HCT116 (cell line): ENCODE results near the gene RAI1. TPM values are rescaled to one million over a fixed set of nuclear protein-coding genes. Genes with fewer than 3 reads are reported as not detected.
A peak's percentile ranks its signal among the peaks of the same experiment; 100 is the strongest.
"Not testable (repeated sequence)": the region's sequence is repeated elsewhere in the genome, so short reads cannot be mapped to it uniquely, and the experiment has no call there.

ENCODE experiments used
- ATAC-seq: fragments of 200-7000 bp; cut with Tn5 transposase; 2 replicates; pipeline ENCODE4 v1.9.1; 2020; ENCODE audit warnings: mild to moderate bottlenecking, moderate library complexity
- BruUV-seq: library from RNA; stranded (reverse); fragments of 400-500 nt; replicated peaks from 2 replicates; lab custom pipeline; 2021; lab: Mats Ljungman, UMichigan
- CTCF ChIA-PET: fragments of 300-600 bp; sonication (Branson Sonifier 250); formaldehyde crosslinking; loops from one replicate; lab custom pipeline; 2021; ENCODE audit warnings: antibody characterized with exemption; lab: Charles Lee
- POLR2A ChIA-PET: fragments of 300-600, 350-600 bp; sonication (Branson Sonifier 250); formaldehyde crosslinking; loops from one replicate; lab custom pipeline; 2021; ENCODE audit warnings: antibody characterized with exemption; lab: Charles Lee
- RAD21 ChIA-PET, 2 experiments: fragments of 300-600 bp; sonication (Branson Sonifier 250); formaldehyde crosslinking; loops; one replicate each; lab custom pipeline; 2023; ENCODE audit warnings: low total read pairs in 2 of 2; ENCODE audit not compliant: uncharacterized antibody in 2 of 2, unreplicated experiment in 2 of 2, low non-redundant PET in 1 of 2; lab: Charles Lee
- DNase-seq: peaks from one replicate; pipeline ENCODE4 v3.0.0-alpha.2; 2010; ENCODE audit warnings: low read depth, low spot score
- H2AFZ ChIP-seq: fragments of 200-600 bp; shearing (Covaris generic), sonication (generic); 2 replicates; pipeline ENCODE4 v1.6.1; 2017; ENCODE audit warnings: low read depth, mixed run types, mixed read lengths, antibody characterized with exemption, low read length; ENCODE audit not compliant: poor library complexity, severe bottlenecking
- H3K27ac ChIP-seq: 2 replicates; pipeline ENCODE4 v1.5.1; 2012; ENCODE audit warnings: low read depth, low read length
- H3K27me3 ChIP-seq: fragments of 200-600 bp; sonication (generic); 2 replicates; pipeline ENCODE4 v1.6.1; 2016; ENCODE audit warnings: mixed run types, low read length, mixed read lengths; ENCODE audit not compliant: insufficient read depth
- H3K36me3 ChIP-seq, 2 experiments: fragments of 200-500 bp in 1 of 2; fragments of 200-600 bp in 1 of 2; sonication (Bioruptor generic) in 1 of 2; sonication (generic) in 1 of 2; 2 replicates each; pipeline versions ENCODE4 v1.5.1 to v1.6.1; 2014 to 2016; ENCODE audit warnings: low read length in 2 of 2, inconsistent platforms in 1 of 2, mixed read lengths in 1 of 2, mixed run types in 1 of 2; ENCODE audit not compliant: insufficient read depth in 2 of 2, control insufficient read depth in 1 of 2
- H3K4me1 ChIP-seq, 2 experiments: fragments of 200-600 bp in 1 of 2; sonication (generic) in 1 of 2; 2 replicates each; pipeline versions ENCODE4 v1.5.1 to v1.6.1; 2012 to 2017; ENCODE audit warnings: low read length in 2 of 2, inconsistent platforms in 1 of 2, mild to moderate bottlenecking in 1 of 2, mixed read lengths in 1 of 2, mixed run types in 1 of 2, moderate library complexity in 1 of 2; ENCODE audit not compliant: insufficient read depth in 2 of 2, control insufficient read depth in 1 of 2
- H3K4me2 ChIP-seq: fragments of 200-600 bp; sonication (generic); 2 replicates; pipeline ENCODE4 v1.6.1; 2017; ENCODE audit warnings: mixed run types, low read length, mixed read lengths
- H3K4me3 ChIP-seq, 2 experiments: fragments of 200-600 bp in 1 of 2; sonication (generic) in 1 of 2; replicated peaks in 1 of 2; 2 replicates each; pipeline ENCODE4 v1.5.1; 2011 to 2016; ENCODE audit warnings: low read length in 2 of 2, control low read depth in 1 of 2, low read depth in 1 of 2, mild to moderate bottlenecking in 1 of 2, mixed read lengths in 1 of 2, mixed run types in 1 of 2
- H3K79me2 ChIP-seq: fragments of 200-600 bp; sonication (generic); 2 replicates; pipeline ENCODE4 v1.6.1; 2017; ENCODE audit warnings: mild to moderate bottlenecking, mixed run types, low read length, moderate library complexity, mixed read lengths; ENCODE audit not compliant: insufficient read depth
- H3K9ac ChIP-seq: fragments of 200-600 bp; sonication (generic); 2 replicates; pipeline ENCODE4 v1.6.1; 2016; ENCODE audit warnings: low read length, mixed read lengths
- H3K9me2 ChIP-seq: fragments of 200-600 bp; sonication (generic), shearing (Covaris generic); 2 replicates; pipeline ENCODE4 v1.6.1; 2017; ENCODE audit warnings: mixed run types, mild to moderate bottlenecking, moderate library complexity; ENCODE audit not compliant: insufficient read depth
- H3K9me3 ChIP-seq, 2 experiments: fragments of 200-500 bp in 1 of 2; fragments of 200-600 bp in 1 of 2; sonication (Bioruptor generic) in 1 of 2; sonication (generic) in 1 of 2; 2 replicates each; pipeline ENCODE4 v1.6.1; 2014 to 2017; ENCODE audit warnings: low read length in 2 of 2, mixed read lengths in 2 of 2, inconsistent platforms in 1 of 2, low read depth in 1 of 2, mild to moderate bottlenecking in 1 of 2, mixed run types in 1 of 2, moderate library complexity in 1 of 2; ENCODE audit not compliant: control insufficient read depth in 1 of 2, insufficient read depth in 1 of 2
- H4K20me1 ChIP-seq: fragments of 200-600 bp; sonication (generic), shearing (Covaris generic); 2 replicates; pipeline ENCODE4 v1.6.1; 2017; ENCODE audit warnings: mixed run types, mild to moderate bottlenecking, moderate library complexity; ENCODE audit not compliant: insufficient read depth
- EGR1 ChIP-seq: IDR thresholded peaks from 2 replicates; pipeline ENCODE4 v1.6.1; 2012; ENCODE audit warnings: low read depth
- ELF1 ChIP-seq: IDR thresholded peaks from 2 replicates; pipeline ENCODE4 v1.6.1; 2012; ENCODE audit warnings: low read depth, borderline replicate concordance
- FOSL1 ChIP-seq: IDR thresholded peaks from 2 replicates; pipeline ENCODE4 v1.6.1; 2012; ENCODE audit warnings: low read depth
- POLR2AphosphoS5 ChIP-seq: IDR thresholded peaks from 2 replicates; pipeline ENCODE4 v1.6.1; 2011; ENCODE audit warnings: mild to moderate bottlenecking, low read depth, low read length, moderate library complexity
- RAD21 ChIP-seq: IDR thresholded peaks from 2 replicates; pipeline ENCODE4 v1.6.1; 2012; ENCODE audit warnings: low read depth, mild to moderate bottlenecking
- SRF ChIP-seq: IDR thresholded peaks from 2 replicates; pipeline ENCODE4 v1.6.1; 2012; ENCODE audit warnings: low read depth
- YY1 ChIP-seq: IDR thresholded peaks from 2 replicates; pipeline ENCODE4 v1.6.1; 2011; ENCODE audit warnings: low read length, low read depth, moderate library complexity, mild to moderate bottlenecking; ENCODE audit not compliant: insufficient replicate concordance; ENCODE audit errors: extremely low read depth
- intact Hi-C: fragments of 100-400 bp; cut with micrococcal nuclease; formaldehyde crosslinking; loops from 2 replicates; pipeline ENCODE4 v1.10.0; 2022
- total RNA-seq: library from RNA; stranded (reverse); gene quantifications from one replicate; pipeline ENCODE4 v1.2.1, GENCODE V29; 2021; ENCODE audit not compliant: unreplicated experiment
- TF ChIP-seq, protein P1 (sequence below): IDR thresholded peaks from 2 replicates; pipeline ENCODE4 v1.6.1; 2012; ENCODE audit warnings: low read depth
- TF ChIP-seq, protein P2 (sequence below), 3 experiments: fragments of 200-600 bp in 1 of 3; sonication (generic) in 1 of 3; IDR thresholded peaks in 2 of 3; conservative IDR thresholded peaks in 1 of 3; 2 replicates each; pipeline ENCODE4 v1.5.1; 2012 to 2017; ENCODE audit warnings: low read depth in 2 of 3, low read length in 2 of 3, antibody characterized with exemption in 1 of 3, borderline replicate concordance in 1 of 3, control low read depth in 1 of 3, mild to moderate bottlenecking in 1 of 3, mixed read lengths in 1 of 3, mixed run types in 1 of 3, moderate library complexity in 1 of 3; ENCODE audit not compliant: insufficient read depth in 1 of 3

RAI1 gene
- total RNA-seq, 1 experiment from 2014 or later, result 38.5 TPM

DNA sequence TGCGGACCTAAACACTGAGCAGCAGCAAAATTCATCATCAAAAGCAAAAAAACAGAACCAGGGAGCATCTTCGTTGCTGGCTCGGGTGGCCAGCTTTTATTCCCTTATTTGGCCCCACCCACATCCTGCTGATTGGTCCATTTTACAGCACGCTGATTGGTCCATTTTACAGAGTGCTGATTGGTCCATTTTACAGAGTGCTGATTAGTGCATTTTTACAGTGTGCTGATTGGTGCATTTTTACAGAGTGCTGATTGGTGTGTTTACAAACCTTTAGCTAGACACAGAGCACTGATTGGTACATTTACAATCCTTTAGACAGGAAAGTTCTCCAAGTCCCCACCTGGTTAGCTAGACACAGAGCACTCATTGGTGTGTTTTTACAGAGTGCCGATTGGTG, 48.6 kb upstream of the RAI1 start:
- BruUV-seq, result not testable (repeated sequence)
- ATAC-seq, result peak; percentile 42; the same call in 1 of the 2 replicates

DNA sequence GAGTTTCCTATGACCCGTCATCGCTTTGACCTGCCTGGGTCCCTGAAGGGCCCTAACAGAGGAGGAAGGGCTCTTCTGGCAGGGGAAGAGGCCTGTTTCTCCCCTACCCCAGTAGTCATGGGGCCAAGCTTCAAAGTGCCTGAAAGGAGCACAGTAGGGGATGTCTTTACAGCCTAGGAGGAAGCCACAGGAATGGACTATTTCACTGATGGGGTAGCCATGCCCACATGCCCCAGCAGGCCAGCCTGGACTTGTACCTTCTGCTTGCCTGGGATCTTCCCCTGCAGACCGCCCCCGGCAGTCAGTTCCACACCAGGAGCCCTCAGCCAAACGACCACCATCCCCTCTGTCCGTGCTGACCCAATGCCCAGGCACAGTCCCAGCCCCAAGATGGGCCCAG, 47.9 kb upstream of the RAI1 start:
- no peak overlapping the region for H2AFZ ChIP-seq
- H3K9ac ChIP-seq, result no peak overlapping the region
- H3K4me1 ChIP-seq, result peaks cover 0 to 3% of the 10 kb centered on the region in 2 experiments; a peak in 1 of 4 replicates
- H4K20me1 ChIP-seq, result no peaks in the 10 kb centered on the region
- TF ChIP-seq SRF, result no peak
- no peak for TF ChIP-seq ELF1
- TF ChIP-seq, protein P1, sequence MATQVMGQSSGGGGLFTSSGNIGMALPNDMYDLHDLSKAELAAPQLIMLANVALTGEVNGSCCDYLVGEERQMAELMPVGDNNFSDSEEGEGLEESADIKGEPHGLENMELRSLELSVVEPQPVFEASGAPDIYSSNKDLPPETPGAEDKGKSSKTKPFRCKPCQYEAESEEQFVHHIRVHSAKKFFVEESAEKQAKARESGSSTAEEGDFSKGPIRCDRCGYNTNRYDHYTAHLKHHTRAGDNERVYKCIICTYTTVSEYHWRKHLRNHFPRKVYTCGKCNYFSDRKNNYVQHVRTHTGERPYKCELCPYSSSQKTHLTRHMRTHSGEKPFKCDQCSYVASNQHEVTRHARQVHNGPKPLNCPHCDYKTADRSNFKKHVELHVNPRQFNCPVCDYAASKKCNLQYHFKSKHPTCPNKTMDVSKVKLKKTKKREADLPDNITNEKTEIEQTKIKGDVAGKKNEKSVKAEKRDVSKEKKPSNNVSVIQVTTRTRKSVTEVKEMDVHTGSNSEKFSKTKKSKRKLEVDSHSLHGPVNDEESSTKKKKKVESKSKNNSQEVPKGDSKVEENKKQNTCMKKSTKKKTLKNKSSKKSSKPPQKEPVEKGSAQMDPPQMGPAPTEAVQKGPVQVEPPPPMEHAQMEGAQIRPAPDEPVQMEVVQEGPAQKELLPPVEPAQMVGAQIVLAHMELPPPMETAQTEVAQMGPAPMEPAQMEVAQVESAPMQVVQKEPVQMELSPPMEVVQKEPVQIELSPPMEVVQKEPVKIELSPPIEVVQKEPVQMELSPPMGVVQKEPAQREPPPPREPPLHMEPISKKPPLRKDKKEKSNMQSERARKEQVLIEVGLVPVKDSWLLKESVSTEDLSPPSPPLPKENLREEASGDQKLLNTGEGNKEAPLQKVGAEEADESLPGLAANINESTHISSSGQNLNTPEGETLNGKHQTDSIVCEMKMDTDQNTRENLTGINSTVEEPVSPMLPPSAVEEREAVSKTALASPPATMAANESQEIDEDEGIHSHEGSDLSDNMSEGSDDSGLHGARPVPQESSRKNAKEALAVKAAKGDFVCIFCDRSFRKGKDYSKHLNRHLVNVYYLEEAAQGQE, result no peak
- TF ChIP-seq YY1, result no peak
- TF ChIP-seq, protein P2, sequence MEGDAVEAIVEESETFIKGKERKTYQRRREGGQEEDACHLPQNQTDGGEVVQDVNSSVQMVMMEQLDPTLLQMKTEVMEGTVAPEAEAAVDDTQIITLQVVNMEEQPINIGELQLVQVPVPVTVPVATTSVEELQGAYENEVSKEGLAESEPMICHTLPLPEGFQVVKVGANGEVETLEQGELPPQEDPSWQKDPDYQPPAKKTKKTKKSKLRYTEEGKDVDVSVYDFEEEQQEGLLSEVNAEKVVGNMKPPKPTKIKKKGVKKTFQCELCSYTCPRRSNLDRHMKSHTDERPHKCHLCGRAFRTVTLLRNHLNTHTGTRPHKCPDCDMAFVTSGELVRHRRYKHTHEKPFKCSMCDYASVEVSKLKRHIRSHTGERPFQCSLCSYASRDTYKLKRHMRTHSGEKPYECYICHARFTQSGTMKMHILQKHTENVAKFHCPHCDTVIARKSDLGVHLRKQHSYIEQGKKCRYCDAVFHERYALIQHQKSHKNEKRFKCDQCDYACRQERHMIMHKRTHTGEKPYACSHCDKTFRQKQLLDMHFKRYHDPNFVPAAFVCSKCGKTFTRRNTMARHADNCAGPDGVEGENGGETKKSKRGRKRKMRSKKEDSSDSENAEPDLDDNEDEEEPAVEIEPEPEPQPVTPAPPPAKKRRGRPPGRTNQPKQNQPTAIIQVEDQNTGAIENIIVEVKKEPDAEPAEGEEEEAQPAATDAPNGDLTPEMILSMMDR (IDR thresholded peaks at IDR 0.05 in 2 of 3, conservative IDR thresholded peaks at IDR 0.05 in 1 of 3; ENCODE audit: borderline replicate concordance in 1 of 3, insufficient read depth in 1 of 3, low read depth in 2 of 3, low read length in 2 of 3), result no peak
- TF ChIP-seq RAD21, result no peak
- TF ChIP-seq EGR1, result no peak
- no peak for TF ChIP-seq FOSL1
- no peak for TF ChIP-seq POLR2AphosphoS5
- H3K27ac ChIP-seq, result no peak overlapping the region
- no peak overlapping the region for H3K4me3 ChIP-seq
- no peaks in the 10 kb centered on the region for H3K79me2 ChIP-seq
- intact Hi-C loops, result no loop called here
- no peak overlapping the region for H3K4me2 ChIP-seq
- no peaks in the 10 kb centered on the region for H3K36me3 ChIP-seq
- CTCF ChIA-PET, result interaction anchor here (0.9 kb wide), 1 partner anchor 9 kb away, joined by 3 read pairs; no protein-coding TSS in a partner anchor
- no peak for DNase-seq
- no peak for ATAC-seq
- no peaks in the 10 kb centered on the region for H3K9me3 ChIP-seq
- H3K9me2 ChIP-seq, result no peaks in the 10 kb centered on the region
- H3K27me3 ChIP-seq, result no peaks in the 10 kb centered on the region
- RAD21 ChIA-PET, result no interaction called here
- BruUV-seq, result no TSS peak
- POLR2A ChIA-PET, result no interaction called here

More for the DNA sequence above, 48.6 kb upstream of the RAI1 start:
- H3K27ac ChIP-seq, POLR2A ChIA-PET, H3K27me3 ChIP-seq, H2AFZ ChIP-seq, H3K79me2 ChIP-seq, RAD21 ChIA-PET, H3K4me2 ChIP-seq, H3K4me3 ChIP-seq, H3K4me1 ChIP-seq, DNase-seq, H3K36me3 ChIP-seq, H3K9me3 ChIP-seq, H3K9me2 ChIP-seq, intact Hi-C loops, H4K20me1 ChIP-seq, H3K9ac ChIP-seq: not testable (repeated sequence)
- CTCF ChIA-PET, result interaction anchor here (0.9 kb wide), 1 partner anchor 9 kb away, joined by 3 read pairs; no protein-coding TSS in a partner anchor
